GM12874 (cell line): ENCODE results near the gene KRT222.

Experiments used
- CTCF ChIP-seq: IDR thresholded peaks from 2 replicates; pipeline ENCODE4 v1.5.1; 2011; ENCODE audit warnings: low read depth, mild to moderate bottlenecking, control low read depth, low read length, moderate library complexity; ENCODE audit not compliant: insufficient read depth

The KRT222 gene

GRCh38 chr17:40645943-40646342, 19.0 kb downstream of the KRT222 start:
- TF ChIP-seq CTCF, result no peak

GRCh38 chr17:40645291-40645690, 19.7 kb downstream of the KRT222 start:
- no peak for TF ChIP-seq CTCF

- TF ChIP-seq CTCF, result no peak
Measured at GRCh38 chr17:40637931-40638330, 27.0 kb downstream of the KRT222 start.

GRCh38 chr17:40633871-40634270, 31.1 kb downstream of the KRT222 start:
- TF ChIP-seq CTCF, result no peak

GRCh38 chr17:40632216-40632615, 32.8 kb downstream of the KRT222 start:
- TF ChIP-seq CTCF, result no peak

GRCh38 chr17:40629842-40630241, 35.1 kb downstream of the KRT222 start:
- TF ChIP-seq CTCF, result no peak

GRCh38 chr17:40625311-40625710, 39.7 kb downstream of the KRT222 start:
- TF ChIP-seq CTCF, result no peak

GRCh38 chr17:40623419-40624210, 41.4 kb downstream of the KRT222 start:
- no peak for TF ChIP-seq CTCF
